CD4-positive, alpha-beta T cell treated with Interferon alpha-2 for 1 hour (primary cell): ENCODE results near the gene ZBP1.

Source experiments
- DNase-seq, 2 donors: peaks; one replicate each; pipeline ENCODE4 v3.0.0-alpha.2; 2020 to 2022

The ZBP1 gene

DNA sequence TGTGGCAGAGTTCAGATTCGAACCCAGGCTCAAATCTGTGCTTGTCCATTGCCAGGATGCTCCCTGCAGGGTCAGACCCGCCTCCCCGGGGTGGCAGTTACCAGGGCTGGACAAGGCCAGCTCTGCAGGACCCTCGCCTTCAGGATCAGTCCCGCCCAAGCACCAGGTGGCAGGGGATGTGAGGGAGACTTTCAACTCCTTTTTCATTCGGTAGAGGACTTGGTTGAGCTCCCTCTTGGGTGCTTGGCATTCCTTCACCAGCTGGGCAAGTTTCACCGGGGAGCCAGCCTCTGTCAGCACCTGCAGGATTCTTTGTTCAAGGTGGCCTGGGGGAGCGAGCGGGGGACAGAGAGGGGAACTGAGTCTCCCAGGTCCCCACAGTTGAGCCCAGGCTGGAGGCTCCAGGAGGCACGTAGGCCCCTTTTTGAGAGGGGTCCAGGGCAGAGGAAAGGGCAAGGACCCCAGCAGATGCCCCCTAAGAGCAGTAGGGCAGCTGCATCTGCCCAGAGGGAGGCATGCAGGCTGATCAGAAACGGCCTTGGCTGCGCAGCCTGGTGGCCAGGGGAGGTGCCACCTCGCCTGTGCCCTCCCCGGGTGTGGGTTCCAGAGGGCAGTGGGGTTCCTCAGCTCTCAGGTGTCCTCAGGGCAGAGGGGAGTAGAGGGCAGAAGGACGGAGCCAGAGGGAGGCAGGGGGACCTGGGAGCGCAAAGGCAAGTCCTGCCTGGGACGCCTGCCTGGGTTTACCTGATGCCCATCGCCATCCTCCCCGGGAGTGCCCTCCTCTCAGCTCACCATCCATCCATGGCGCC is 3.9 kb downstream of the ZBP1 start:
- DNase-seq = no peak

DNA sequence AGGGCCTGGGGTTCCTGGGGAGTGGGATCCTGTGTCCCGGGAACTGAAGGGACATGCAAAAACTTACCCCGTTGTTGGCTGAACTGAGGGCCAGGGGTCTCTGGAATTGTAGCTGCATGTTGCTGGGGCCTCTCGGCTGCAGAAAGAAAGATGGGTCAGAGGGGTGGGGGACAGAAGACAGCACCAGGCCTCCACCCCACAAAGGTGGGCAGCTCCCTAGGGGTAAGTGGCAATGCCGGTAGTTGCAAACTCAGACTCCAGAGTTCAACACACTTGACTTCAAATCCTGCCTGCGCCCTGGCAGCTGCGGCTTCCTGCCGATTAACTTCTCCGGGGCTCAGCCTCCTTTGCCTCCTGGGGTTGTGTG is 4.8 kb downstream of the ZBP1 start:
- no peak for DNase-seq

DNA sequence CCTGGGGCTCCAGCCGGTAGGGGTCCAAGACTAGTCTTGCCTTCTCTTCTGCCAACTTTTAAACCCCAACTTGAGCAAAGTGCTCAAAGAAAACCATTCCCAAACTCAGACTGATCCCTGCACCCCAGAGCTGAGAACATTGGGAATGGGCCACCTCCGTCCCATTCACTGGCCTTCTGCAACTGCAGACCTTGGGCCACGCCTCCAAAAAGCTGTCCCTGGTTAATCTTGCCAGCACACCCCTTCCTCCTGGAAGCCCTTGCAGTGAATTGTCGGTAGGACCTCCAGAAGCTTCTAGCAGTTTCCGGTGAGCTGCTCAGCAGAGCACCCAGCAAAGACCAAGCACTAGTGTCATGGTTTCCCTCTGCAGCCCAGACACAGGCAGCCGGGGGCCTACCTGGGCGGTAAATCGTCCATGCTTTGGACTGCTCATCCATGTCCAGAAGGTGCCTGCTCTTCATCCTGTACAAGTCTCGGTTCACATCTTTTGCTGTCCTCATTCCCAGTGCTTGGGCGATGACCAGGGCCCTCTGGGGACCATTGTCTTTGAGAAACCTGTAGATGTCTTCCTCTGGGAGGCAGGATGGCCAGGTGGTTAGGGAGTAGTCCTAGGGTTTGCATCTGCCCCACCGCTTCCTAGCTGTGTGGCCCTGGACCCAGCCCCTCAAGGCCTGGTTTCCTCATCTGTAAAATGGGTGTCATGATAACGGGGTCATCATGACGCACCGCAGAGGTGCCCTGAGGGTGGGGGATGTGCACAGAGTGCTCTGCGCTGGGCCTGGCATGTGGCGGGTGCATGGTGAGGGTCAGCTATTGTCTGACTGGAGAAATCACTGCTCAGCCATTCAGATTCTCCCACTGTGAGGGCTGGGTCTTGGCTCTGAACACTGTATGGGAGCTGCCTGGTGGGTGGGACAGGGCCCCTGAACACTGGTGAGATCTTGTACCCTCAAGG is 5.5 kb downstream of the ZBP1 start:
- no peak for DNase-seq

DNA sequence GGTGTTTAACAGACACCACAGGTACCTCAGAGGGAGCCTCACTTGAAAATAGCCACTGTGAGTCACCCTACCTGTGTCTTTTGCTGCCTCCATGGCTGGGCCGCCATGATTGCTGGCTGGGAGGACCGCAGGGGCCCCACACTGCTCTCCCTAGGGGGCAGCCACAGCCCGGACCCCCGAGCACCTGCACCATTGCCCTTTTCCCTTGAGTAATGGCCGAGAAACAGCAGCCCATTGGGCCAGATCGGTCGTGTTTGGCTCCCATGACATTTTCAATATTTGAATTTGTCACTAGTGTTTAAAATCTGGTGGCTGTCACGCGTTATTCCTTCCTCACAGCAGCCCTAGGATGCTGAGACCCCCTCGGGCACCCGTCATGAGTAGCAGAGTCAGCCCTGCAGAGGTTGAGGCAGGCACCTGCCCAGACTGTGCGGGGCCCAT is 6.7 kb downstream of the ZBP1 start:
- DNase-seq = no peak

DNA sequence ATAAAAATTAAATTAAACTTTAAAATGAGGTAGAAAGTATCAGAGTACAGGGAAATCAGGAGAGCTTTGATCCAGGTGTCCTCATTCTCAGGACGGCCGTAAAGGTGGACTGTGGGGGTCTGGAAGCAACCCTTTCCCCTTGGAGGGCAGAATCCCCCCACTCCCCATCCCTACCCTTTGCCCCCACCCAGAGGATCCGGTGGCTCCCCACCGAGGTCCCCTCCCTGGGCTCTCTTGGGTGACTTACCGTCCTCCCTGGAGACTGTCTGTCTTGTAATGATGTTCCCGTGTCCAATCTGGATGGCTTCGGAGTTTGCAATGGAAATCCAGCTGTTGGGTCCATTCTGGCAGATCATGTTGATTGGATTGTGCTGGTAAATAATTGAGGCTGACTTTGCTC is 7.3 kb downstream of the ZBP1 start:
- DNase-seq = no peak

DNA sequence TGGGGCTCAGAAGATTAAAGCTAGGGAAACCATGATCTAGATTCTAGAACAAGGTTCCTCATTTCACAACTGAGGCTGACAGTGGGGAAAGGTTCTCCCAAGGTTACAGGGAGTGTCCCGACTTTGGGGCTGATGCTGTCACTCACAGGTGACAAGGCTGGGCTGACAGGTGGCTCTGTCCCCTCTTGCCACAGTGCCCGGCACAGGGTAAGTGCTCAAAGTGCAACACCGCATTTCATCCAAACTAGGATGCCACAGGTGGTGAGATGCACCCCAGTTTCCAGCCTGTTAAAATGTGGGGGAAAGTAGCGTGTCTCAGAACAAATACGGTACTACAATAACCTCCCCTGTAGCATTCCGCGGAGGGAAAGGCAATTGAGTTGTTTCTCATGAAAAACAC is 7.8 kb downstream of the ZBP1 start:
- DNase-seq = no peak

DNA sequence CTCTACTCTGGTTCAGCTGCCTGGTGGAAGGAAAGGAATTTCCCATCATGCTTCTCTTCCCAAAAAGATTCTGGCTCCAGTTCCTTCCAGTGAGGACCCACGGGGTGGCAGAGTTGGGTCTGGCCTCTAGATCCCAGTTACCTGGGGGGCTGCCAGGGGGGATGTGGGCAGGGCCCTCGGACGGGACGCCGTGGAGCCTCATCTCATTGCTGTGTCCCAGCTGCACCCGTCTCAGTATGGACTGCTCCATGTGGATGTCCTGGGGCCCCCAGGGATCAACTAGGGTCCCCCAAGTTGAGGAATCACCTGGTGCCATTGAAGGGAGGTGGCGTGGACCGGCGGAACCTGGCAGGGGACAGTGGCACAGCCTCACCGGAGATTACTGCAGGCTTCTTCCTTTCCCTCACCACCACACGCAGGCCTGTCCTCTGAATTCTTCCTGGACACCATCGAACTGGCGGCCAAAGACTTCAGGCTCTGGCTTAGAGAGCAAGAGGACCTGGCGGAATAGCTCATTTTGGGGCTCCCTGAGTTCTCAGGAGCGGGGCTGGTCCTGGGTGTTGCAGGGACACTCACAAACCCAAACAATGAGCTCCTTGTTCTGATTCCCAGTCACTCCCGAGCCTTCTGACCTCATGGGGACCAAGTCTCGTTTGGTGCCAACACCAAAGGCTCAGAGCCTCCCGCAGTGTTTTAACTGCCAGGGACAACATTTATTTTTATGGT is 8.5 kb downstream of the ZBP1 start:
- DNase-seq = no peak

DNA sequence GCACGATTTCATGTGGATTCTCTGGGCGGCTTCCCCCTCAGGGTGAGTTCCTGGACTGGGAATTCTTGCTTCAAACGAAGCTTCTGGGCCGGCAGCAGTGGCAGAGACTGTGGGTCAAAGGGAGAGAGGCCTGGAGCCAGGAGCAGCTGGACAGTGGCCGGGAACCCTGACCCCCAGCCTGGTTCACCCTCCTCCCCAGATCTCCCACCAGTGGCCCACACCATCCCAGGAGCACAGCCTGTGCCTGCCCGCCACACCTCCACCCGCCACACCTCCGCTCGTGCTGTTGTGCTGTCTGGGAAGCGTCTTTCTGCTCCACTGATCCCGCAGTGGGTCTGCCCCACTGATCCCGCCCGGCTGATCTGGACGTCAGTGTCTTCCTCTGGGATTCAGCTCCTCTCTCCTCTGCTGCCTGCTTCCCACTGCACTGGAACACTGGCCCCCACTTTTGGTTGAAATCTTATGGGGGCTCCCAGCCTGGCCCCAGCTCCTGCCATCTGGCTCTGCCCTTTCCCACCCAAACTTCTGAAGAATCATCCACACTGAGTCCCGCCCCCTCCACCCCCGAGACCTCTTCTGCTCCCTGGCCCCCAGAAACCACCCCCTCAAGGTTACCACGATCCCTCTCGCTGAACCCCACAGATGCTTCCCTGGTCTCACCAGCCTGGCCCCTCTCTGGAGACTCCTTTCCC is 9.8 kb downstream of the ZBP1 start:
- no peak for DNase-seq

DNA sequence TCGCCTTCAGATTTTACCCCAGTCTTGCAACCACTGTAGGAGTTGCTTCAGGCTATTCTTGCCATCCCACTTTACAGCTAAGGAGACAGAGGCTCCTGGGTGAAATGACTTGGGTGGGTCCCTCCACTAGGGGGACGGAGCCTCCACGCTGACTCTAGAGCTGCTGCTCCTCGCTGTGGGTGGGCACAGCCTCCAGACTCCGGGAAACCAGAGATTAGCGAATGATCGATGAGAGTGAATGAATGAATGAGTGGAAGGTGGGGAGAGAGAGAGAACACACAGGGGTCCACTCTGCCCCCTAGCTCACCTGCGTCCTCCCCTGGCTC is 10.4 kb downstream of the ZBP1 start:
- no peak for DNase-seq

DNA sequence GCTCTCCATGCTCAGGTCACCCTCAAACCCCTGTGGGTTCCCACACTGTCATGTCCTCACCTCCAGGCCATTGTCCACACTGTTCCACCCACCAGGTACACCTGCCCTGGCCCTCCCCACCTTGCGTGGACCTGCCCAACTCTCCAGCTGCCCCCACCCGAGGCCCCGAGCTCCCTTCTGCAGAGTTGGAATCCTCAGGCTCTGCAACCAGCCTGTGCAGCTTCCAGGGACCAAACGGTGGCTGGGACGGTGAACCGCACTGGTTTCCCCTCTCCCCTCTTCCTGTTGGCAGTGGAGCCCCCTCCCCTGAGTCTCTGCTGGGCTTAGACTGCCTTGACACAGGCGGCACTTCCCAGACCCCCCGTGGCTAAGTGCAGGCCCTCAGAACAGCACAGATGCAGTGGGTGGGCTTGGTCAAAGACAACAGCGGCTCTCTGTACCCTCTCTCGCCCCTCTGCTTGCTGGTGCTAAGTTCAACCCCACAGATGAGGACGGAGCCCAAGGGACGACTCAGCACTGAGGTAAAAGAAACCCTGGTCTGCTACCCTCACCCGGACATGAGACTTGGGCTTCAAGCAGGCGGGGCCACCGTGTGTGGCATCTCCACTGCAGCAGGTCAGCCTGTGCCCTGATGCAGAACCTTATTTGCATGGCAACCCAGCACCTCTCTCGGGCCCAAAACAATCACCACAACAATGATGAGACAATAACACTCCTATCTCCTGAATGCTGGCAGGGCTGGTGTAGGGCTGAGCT is 11.0 kb downstream of the ZBP1 start:
- DNase-seq = no peak

DNA sequence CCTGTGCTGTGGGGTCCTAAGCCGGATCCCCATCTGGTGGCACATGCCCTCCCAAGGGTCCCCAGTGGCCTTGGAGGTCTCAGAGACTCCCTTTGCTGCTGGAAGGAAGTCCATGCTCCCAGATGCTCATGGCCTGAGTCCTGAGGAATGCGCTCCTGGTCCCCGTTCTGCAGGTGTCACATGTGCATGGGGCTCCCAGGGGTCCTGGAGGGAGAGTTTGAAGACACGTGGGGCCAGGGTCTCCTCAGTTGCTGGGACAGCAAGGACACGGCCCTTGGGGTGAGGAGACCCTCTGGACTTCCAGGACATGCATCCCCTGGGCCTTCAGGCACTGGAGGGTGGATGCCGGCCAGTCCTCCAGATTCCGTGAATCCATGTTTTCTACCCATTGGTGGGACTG is 11.7 kb downstream of the ZBP1 start:
- DNase-seq = no peak

DNA sequence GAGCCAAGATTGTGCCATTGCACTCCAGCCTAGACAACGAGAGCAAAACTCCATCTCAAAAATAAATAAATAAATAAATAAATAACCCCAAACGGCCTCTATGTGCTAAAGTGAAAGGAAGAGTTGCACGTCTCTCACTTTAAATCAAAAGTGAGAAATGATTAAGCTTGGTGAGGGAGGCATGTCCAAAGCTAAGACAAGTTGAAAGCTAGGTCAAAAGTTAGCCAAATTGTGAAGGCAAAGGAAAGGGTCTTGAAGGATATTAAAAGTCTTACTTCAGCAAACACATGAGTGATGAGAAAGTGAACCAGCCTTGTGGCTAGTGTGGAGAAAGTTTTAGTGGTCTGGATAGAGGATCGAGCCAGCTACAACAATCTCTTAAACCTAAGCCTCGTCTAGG is 14.3 kb downstream of the ZBP1 start:
- DNase-seq = no peak

DNA sequence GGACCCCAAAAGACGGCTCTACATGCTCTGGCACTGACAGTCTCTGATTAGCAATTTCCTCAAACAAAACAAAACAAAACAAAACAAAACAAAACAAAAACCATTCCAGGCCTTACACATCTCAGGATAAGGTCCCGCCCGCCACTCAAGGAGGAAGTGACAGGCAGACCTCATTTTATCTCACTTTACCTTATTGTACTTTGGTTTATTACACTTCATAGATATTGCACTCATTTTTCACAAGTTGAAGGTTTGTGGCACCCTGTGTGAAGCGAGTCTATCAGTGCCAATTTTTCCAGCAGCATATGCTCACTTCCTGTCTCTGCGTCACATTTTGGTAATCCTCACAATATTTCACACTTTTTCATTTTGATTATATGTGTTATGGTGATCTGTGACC is 15.2 kb downstream of the ZBP1 start:
- DNase-seq = peak in 1 of 2 donors; percentile 62

DNA sequence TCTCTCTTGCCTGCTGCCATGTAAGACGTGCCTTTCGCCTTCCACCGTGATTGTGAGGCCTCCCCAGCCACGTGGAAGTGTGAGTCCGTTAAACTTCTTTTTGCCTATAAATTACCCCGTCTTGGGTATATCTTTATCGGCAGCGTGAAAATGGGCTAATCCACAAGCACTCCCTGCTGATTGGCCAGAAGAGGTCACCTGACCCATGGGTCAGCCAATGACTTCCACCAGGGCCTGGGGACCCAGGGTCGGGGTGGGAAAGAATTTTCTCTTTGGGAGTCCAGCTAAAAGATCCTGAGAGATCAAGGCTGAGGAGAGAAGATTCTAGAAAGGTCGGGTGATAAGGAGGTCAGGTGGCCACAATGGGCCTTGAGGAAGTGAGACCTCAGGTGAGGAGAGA is 17.1 kb downstream of the ZBP1 start:
- no peak for DNase-seq

DNA sequence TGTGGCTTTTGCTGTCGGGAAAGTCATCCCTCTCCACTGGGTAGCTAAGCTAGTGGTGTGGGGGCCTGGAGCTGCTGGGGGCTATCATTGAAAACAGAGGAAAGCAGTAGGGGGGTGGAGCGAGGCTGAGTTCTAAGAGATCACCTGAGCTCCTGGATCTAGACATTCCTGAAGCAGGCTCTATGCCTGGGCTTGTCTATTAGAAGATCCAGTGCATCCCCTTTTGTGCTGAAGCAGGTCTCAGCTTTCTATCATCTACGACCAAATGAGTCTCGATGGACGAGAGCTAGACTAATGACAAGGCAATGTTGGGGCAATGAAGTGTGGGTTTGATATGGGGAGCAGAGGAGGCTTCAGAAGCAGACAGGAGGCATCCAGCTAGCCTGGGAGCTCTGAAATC is 18.5 kb downstream of the ZBP1 start:
- DNase-seq = no peak

DNA sequence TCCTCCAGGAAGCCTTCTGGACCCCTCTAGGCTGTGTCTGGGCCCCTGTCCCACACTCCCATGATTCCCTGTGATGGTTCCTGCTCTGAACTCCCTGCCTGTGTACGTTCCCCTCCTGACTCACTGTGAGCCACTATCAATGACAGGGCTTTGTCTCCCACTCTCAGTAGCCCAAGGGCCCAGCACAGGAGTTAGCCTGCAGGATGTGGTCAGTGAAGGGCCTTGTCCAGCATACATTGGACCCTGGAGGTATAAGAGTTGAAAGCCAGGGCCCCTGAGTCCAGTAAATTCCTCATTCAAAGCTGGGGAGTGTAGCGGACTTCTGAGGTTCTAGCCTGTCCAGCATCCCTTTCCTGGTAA is 19.0 kb downstream of the ZBP1 start:
- no peak for DNase-seq

DNA sequence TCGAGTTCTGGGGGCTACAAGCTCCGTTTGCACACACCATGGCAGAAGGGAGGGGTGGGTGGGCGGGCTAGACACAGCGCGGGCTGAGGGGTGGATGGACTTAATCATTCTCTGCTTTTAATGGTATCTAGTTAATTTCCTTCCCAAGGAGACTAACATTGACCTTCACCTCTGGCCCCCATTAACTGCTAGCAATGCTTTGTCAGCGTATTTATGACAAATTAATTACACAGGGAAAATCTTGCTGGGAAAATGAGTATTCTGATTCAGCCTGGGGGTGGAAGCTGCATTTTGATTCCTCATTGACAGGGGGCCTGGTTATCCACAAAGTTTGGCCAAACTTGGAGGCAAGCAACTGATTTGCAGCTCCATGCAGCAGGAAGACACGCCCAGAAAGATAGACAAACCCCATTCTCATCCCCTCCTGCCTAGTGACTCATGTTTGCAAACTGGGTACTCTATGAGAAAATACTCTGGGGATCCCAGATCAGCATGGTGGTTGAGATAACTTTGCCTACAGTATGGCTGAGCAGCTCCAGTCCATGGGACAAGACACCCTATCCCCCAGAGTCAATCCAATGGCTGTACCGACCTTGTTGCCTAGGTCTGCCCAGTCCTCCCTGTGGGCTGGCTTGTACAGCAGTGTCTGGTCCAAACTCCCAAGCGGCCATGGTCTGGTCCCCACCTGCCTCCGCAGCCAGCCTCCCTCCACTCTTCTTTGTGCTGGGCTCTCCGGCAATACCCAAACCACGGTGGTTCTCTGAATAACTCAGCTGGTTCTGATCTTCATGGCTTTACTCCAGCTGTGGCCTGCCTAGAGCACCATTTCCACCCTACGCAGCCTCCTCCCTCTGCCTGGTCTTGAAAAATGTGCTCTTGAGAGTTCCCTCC is 19.7 kb downstream of the ZBP1 start:
- DNase-seq = no peak

DNA sequence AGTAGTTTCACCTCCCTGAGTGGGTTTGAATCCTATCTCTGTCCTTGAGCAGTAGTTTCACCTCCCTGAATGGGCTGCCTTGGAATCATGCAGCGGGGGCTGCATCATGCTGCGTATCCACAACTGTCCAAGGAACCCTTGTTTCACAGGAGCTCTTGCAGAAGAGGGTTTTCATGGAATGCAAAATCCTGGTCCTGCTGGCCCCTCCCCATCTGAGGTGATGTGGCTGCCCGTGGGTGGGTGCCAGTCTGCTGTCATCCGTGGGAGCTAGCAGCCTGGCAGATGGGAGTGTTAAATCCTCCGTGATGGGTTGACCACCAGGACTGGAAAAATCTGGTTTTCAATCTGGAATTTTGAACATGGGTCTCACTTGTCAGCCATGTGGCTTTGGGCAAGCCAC is 21.7 kb downstream of the ZBP1 start:
- no peak for DNase-seq

DNA sequence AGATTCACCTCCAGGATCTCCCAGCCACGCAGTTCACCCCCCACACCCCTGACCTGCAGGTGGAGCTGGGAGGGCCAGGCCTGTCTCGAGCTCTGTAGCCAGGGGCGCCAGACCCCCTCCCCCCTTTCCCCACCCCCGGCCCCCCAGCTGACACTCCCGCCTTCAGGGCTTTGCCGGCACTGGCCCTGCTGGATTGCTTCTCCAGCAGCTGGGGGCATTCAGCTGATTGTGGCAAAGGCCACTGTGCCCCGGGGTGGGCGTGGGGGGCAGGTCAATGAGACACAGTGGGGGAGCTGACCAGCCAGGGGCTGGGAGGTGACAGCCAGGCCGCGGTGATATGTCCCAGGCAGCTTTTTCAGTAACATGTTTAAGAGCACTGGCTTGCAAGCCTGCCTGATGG is 22.2 kb downstream of the ZBP1 start:
- DNase-seq = no peak

DNA sequence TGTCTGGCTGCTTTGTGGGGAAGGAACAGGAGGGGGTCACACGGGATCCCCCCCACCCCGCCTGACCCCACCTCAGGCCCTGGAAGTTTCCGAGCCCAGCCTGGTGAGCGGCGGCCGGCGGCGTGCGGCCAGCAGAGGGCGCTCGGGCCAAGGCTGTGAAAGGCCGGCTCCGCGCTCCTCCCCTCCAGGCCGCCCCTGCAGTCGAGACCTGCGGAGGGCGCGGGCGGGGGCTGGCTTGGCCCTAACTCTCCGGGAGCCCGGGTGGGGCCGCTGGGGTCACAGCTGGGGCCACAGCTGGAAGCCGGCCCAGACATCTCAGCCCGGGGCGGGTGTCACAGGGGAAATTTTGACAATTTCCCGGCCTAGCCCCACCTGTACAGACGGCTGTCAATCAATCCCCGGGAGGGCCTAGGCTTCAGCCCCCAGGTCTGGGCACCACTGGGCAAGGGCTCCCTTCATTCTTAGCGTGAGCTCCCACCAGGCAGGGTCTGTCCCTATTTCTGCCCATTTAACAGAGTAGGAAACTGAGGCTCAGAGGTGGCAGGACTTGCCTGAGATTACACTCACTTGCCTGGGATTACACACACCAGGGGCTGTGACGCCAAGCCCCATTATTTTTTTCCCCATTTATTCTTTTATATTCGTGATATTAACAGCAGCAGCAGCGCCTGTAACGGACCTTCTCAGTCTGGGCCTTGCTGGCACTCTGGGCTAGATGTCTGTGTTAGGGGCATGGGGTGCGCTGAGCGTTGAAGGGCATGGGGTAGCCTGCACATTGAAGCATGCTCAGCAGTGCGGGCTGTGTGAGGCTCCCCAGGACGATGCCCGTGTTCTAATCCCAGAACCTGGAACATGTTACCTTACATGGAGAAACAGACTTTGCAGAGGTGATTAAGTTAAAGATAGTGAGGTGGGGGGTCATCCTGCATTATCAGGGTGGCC is 23.0 kb downstream of the ZBP1 start:
- DNase-seq = peak; percentile 72 to 78
